ENCODE results near the gene TTC21B.

DNA sequence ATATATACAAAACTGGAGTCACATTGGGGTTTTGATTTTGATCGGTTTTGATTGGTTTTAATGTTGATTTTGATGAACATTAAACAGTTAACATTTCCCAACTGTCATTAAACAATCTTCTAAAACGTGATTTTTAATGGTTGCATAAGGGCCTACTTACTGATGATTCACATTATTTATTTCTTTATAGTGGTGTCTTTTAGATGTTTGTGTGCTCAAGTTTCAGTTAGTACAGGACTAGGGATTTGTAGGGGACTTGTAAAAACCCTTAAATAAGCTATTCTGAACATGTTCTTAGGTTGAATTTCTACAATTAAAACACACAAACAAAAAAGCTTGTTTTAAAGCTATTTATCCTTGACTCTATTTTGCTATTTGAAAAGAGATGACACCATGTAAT is 61.6 kb downstream of the TTC21B start:
- TF ChIP-seq, protein P1, sequence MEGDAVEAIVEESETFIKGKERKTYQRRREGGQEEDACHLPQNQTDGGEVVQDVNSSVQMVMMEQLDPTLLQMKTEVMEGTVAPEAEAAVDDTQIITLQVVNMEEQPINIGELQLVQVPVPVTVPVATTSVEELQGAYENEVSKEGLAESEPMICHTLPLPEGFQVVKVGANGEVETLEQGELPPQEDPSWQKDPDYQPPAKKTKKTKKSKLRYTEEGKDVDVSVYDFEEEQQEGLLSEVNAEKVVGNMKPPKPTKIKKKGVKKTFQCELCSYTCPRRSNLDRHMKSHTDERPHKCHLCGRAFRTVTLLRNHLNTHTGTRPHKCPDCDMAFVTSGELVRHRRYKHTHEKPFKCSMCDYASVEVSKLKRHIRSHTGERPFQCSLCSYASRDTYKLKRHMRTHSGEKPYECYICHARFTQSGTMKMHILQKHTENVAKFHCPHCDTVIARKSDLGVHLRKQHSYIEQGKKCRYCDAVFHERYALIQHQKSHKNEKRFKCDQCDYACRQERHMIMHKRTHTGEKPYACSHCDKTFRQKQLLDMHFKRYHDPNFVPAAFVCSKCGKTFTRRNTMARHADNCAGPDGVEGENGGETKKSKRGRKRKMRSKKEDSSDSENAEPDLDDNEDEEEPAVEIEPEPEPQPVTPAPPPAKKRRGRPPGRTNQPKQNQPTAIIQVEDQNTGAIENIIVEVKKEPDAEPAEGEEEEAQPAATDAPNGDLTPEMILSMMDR (IDR thresholded peaks at IDR 0.05): no peak
- TF ChIP-seq POLR2AphosphoS5 (IDR thresholded peaks at IDR 0.05) (no peak), POLR2A (IDR thresholded peaks at IDR 0.05) (no peak)
